Panc1 (cell line): Measurements from ENCODE around the gene JAG1. TPM values are rescaled to one million over a fixed set of nuclear protein-coding genes. Genes with fewer than 3 reads are reported as not detected.

Experiments used
- ATAC-seq: fragments of 200-7000 bp; cut with Tn5 transposase; 2 replicates; pipeline ENCODE4 v1.9.1; 2020; ENCODE audit warnings: mild to moderate bottlenecking, moderate library complexity
- BruUV-seq: library from RNA; stranded (reverse); fragments of 400-500 nt; replicated peaks from 2 replicates; lab custom pipeline; 2021; lab: Mats Ljungman, UMichigan
- CTCF ChIA-PET: fragments of 300-600 bp; sonication (Branson Sonifier 250); formaldehyde crosslinking; loops from one replicate; lab custom pipeline; 2022; ENCODE audit warnings: antibody characterized with exemption; lab: Charles Lee
- POLR2A ChIA-PET: fragments of 300-600 bp; sonication (Branson Sonifier 250); formaldehyde crosslinking; loops from one replicate; lab custom pipeline; 2022; ENCODE audit warnings: antibody characterized with exemption; lab: Charles Lee
- DNase-seq: peaks from one replicate; pipeline ENCODE4 v3.0.0-alpha.2; 2010; ENCODE audit warnings: low read depth, low spot score
- H3K27ac ChIP-seq: 2 replicates; pipeline ENCODE4 v1.5.1; 2011; ENCODE audit warnings: mild to moderate bottlenecking, low read length, inconsistent platforms
- H3K27me3 ChIP-seq: fragments of 200-500 bp; sonication (Bioruptor generic); 2 replicates; pipeline ENCODE4 v1.6.0; 2014; ENCODE audit warnings: low read length, inconsistent platforms; ENCODE audit not compliant: control insufficient read depth, insufficient read depth
- H3K36me3 ChIP-seq: fragments of 200-500 bp; sonication (Bioruptor generic); 2 replicates; pipeline ENCODE4 v1.5.1; 2014; ENCODE audit warnings: inconsistent platforms, mild to moderate bottlenecking, low read length, moderate library complexity; ENCODE audit not compliant: control insufficient read depth, insufficient read depth
- H3K4me1 ChIP-seq: 2 replicates; pipeline ENCODE4 v1.5.1; 2011; ENCODE audit warnings: inconsistent platforms, mild to moderate bottlenecking, low read length, moderate library complexity; ENCODE audit not compliant: control insufficient read depth, insufficient read depth
- H3K4me3 ChIP-seq, 2 experiments: 2 replicates each; pipeline ENCODE4 v1.5.1; 2011 to 2012; ENCODE audit warnings: low read depth in 2 of 2, low read length in 2 of 2, mild to moderate bottlenecking in 2 of 2, inconsistent platforms in 1 of 2, moderate library complexity in 1 of 2
- H3K9me3 ChIP-seq: fragments of 200-500 bp; sonication (Bioruptor generic); 2 replicates; pipeline ENCODE4 v1.5.1; 2014; ENCODE audit warnings: low read depth, mild to moderate bottlenecking, inconsistent platforms, low read length, moderate library complexity; ENCODE audit not compliant: control insufficient read depth, insufficient read depth
- CTCF ChIP-seq: fragments of 450-650 bp; IDR thresholded peaks from 2 replicates; pipeline ENCODE4 v1.5.1; 2017; ENCODE audit warnings: mild to moderate bottlenecking
- POLR2AphosphoS5 ChIP-seq: IDR thresholded peaks from 2 replicates; pipeline ENCODE4 v1.6.1; 2012; ENCODE audit warnings: mild to moderate bottlenecking, low read depth, low read length, moderate library complexity
- REST ChIP-seq, 2 experiments: IDR thresholded peaks; 2 replicates each; pipeline ENCODE4 v1.6.1; 2011 to 2012; ENCODE audit warnings: low read depth in 2 of 2, control low read depth in 1 of 2, low read length in 1 of 2, mild to moderate bottlenecking in 1 of 2, moderate library complexity in 1 of 2; ENCODE audit not compliant: insufficient read depth in 1 of 2
- SIN3A ChIP-seq: IDR thresholded peaks from 2 replicates; pipeline ENCODE4 v1.6.1; 2012; ENCODE audit warnings: low read depth, mild to moderate bottlenecking, low read length, moderate library complexity, borderline replicate concordance; ENCODE audit not compliant: insufficient read depth
- TCF7L2 ChIP-seq: IDR thresholded peaks from 2 replicates; pipeline ENCODE4 v1.6.1; 2011; ENCODE audit warnings: mild to moderate bottlenecking, low read depth, low read length, inconsistent platforms
- in situ Hi-C: cut with HindIII; loops from 2 replicates; pipeline ENCODE4 v1.10.0; 2016; ENCODE audit warnings: low sequenced_read_pairs, low pct_unique_long_range_greater_than_20kb
- intact Hi-C: fragments of 100-400 bp; cut with micrococcal nuclease; formaldehyde crosslinking; loops from one replicate; pipeline ENCODE4 v1.10.0; 2022; ENCODE audit not compliant: unreplicated experiment
- total RNA-seq: library from RNA; stranded (reverse); gene quantifications from one replicate; pipeline ENCODE4 v1.2.1, GENCODE V29; 2021; ENCODE audit not compliant: unreplicated experiment

JAG1 gene
- total RNA-seq, 1 experiment from 2014 or later, result 21.2 TPM

GRCh38 chr20:10629946-10630650, 43.7 kb downstream of the JAG1 start:
- ATAC-seq, result no peak
- BruUV-seq, result no TSS peak
- Histone ChIP-seq H3K27ac (no peak overlapping the region), H3K27me3 (no peaks in the 10 kb centered on the region), H3K4me1 (no peaks in the 10 kb centered on the region), H3K9me3 (no peaks in the 10 kb centered on the region), H3K36me3 (no peaks in the 10 kb centered on the region), H3K4me3 (no peak overlapping the region)
- ChIA-PET POLR2A (no interaction called here), CTCF (no interaction called here)
- in situ Hi-C loops, result no loop called here
- TF ChIP-seq POLR2AphosphoS5 (no peak), REST (IDR thresholded peaks at IDR 0.05; ENCODE audit: insufficient read depth in 1 of 2, low read depth in 2 of 2, low read length in 1 of 2) (no peak), SIN3A (no peak), TCF7L2 (no peak), CTCF (no peak)
- DNase-seq, result no peak
- intact Hi-C loops, result no loop called here

- H3K4me3 ChIP-seq, result no peak overlapping the region
- intact Hi-C loops (no loop called here), in situ Hi-C loops (no loop called here)
- no peak overlapping the region for H3K27ac ChIP-seq
- no peak for TF ChIP-seq REST (IDR thresholded peaks at IDR 0.05; ENCODE audit: insufficient read depth in 1 of 2, low read depth in 2 of 2, low read length in 1 of 2)
- no peak for TF ChIP-seq POLR2AphosphoS5
- TF ChIP-seq CTCF, result no peak
- TF ChIP-seq TCF7L2, result no peak
- TF ChIP-seq SIN3A, result no peak
- ChIA-PET POLR2A (no interaction called here), CTCF (no interaction called here)
- no TSS peak for BruUV-seq
- no peaks in the 10 kb centered on the region for H3K36me3 ChIP-seq
- H3K27me3 ChIP-seq, result no peaks in the 10 kb centered on the region
- H3K9me3 ChIP-seq, result no peaks in the 10 kb centered on the region
- no peak for ATAC-seq
- H3K4me1 ChIP-seq, result no peaks in the 10 kb centered on the region
- DNase-seq, result no peak
These were observed 46.9 kb downstream of the JAG1 start for GRCh38 chr20:10626896-10627295.
